A673 (cell line): ENCODE results near the gene APOBEC3B.

ENCODE experiments used
- EZH2 ChIP-seq: fragments of 200-600 bp; sonication (generic); IDR thresholded peaks from 2 replicates; pipeline ENCODE4 v1.6.1; 2017; ENCODE audit warnings: borderline replicate concordance, low read depth, mild to moderate bottlenecking, mixed read lengths, antibody characterized with exemption, low read length; ENCODE audit not compliant: poor library complexity, severe bottlenecking
- TF ChIP-seq, protein P1 (sequence below): fragments of 300-800, 200-600 bp; sonication (generic); conservative IDR thresholded peaks from 2 replicates; pipeline ENCODE4 v1.5.1; 2017; ENCODE audit warnings: low read depth, mild to moderate bottlenecking, antibody characterized with exemption, low read length, moderate library complexity, mixed read lengths

DNA sequence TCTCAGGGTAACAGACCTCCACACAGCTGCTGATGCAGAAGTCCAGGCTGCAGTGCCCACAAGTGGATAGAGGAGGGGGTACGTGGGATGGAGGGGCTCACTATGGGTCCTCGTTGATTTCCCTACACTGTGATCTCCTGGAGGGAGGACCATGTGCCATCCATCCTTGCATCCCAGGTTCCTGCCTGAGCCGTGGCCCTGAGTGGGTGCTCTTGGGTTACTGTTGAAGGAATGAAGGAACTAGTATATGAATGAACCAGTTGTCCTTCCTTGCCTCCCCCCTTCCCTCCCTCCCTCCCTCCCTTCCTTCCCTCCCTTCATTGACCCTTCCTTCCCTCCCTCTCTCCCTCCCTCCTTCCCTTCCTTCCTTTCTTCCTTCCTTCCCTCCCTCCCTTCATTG, 15.4 kb downstream of the APOBEC3B start:
- TF ChIP-seq, protein P1, sequence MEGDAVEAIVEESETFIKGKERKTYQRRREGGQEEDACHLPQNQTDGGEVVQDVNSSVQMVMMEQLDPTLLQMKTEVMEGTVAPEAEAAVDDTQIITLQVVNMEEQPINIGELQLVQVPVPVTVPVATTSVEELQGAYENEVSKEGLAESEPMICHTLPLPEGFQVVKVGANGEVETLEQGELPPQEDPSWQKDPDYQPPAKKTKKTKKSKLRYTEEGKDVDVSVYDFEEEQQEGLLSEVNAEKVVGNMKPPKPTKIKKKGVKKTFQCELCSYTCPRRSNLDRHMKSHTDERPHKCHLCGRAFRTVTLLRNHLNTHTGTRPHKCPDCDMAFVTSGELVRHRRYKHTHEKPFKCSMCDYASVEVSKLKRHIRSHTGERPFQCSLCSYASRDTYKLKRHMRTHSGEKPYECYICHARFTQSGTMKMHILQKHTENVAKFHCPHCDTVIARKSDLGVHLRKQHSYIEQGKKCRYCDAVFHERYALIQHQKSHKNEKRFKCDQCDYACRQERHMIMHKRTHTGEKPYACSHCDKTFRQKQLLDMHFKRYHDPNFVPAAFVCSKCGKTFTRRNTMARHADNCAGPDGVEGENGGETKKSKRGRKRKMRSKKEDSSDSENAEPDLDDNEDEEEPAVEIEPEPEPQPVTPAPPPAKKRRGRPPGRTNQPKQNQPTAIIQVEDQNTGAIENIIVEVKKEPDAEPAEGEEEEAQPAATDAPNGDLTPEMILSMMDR: no peak
- TF ChIP-seq EZH2: no peak
